ENCODE data around the gene CERS6.

CERS6 gene

DNA sequence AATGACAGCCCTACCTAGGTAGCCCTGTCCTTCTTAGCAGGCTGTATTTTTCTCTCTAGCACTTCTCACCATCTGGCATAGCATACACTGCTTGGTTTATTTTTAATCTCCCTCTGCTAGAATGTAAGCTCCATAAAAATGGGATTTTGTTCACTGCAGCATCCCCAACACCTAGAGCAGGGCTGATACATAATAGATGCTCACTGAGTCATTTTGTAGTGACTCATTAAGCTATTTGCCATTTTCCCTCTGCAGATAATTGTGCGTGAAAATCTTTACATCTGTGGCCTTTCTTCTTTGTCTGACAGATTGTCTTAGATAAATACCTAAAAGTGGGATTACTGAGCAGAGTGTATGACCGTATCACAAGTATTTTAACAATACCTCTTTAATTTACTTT, 82.5 kb downstream of the CERS6 start:
- H3K27ac ChIP-seq, result no peak overlapping the region
- TF ChIP-seq, protein P1, sequence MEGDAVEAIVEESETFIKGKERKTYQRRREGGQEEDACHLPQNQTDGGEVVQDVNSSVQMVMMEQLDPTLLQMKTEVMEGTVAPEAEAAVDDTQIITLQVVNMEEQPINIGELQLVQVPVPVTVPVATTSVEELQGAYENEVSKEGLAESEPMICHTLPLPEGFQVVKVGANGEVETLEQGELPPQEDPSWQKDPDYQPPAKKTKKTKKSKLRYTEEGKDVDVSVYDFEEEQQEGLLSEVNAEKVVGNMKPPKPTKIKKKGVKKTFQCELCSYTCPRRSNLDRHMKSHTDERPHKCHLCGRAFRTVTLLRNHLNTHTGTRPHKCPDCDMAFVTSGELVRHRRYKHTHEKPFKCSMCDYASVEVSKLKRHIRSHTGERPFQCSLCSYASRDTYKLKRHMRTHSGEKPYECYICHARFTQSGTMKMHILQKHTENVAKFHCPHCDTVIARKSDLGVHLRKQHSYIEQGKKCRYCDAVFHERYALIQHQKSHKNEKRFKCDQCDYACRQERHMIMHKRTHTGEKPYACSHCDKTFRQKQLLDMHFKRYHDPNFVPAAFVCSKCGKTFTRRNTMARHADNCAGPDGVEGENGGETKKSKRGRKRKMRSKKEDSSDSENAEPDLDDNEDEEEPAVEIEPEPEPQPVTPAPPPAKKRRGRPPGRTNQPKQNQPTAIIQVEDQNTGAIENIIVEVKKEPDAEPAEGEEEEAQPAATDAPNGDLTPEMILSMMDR (conservative IDR thresholded peaks at IDR 0.05), result no peak
- TF ChIP-seq ZFX (IDR thresholded peaks at IDR 0.05), result no peak

DNA sequence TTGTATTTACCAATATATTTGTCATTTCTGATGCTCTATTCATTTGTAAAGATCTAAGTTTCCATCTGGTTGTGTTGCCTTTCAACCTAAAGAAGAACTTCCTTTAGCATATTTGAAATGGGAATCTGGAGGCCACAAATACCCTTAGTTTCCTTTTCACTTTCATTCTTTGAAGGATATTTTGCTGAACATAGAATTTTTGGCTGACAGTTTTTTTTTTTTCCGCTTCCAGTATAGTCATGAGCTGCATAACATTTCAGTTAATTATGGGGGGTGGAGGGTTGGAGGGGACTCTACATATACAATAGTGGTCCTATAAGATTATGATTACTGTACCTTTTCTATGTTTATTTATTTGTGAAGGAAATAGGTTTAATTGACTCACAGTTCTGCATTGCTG, 83.9 kb downstream of the CERS6 start:
- TF ChIP-seq, protein P1 (conservative IDR thresholded peaks at IDR 0.05), result no peak
- TF ChIP-seq ZFX (IDR thresholded peaks at IDR 0.05), result no peak
- H3K27ac ChIP-seq, result no peak overlapping the region

DNA sequence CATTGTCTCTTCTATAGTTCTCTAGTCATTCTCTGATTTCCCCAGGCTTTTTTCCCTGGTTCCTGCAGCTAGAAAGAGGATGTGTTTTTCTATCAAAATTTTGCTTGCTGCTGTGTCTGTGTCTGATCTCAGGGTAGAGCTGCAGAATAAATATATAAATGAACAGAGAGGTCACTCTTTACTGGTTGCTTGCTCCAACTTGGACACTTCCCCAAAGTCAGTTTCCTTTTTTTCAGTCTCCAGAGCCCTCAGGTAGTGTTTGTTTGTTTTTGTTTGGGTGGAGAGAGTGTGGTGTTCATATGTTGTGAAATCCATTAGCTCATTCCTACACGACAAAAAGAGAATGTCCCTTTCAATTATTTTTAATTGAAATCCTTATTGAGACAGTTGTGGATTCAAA, 85.8 kb downstream of the CERS6 start:
- TF ChIP-seq, protein P1 (conservative IDR thresholded peaks at IDR 0.05), result no peak; the same call in 1 of the 2 replicates
- TF ChIP-seq ZFX (IDR thresholded peaks at IDR 0.05), result no peak

DNA sequence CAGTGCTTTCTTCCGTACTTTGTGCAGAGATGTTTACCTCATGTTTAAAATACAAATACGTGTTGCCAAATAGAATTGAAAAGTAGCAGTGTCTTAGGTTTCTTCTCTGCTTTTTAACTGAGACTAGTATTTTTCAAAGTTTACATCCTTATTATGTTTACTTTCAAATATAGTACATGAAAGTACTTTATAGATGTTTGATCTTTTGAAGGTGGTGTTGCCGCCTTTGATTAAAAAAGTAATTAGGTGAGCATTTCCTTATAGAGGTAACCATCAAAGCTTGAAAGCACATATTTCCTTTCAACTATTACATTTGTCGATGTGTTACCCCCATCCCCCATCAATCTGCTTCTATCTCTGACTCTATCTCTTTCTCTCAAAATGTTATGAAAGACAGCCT, 87.0 kb downstream of the CERS6 start:
- no peak for TF ChIP-seq ZFX (IDR thresholded peaks at IDR 0.05)
- TF ChIP-seq, protein P1 (conservative IDR thresholded peaks at IDR 0.05), result no peak

More for the DNA sequence above, 85.8 kb downstream of the CERS6 start:
- no peak overlapping the region for H3K27ac ChIP-seq

DNA sequence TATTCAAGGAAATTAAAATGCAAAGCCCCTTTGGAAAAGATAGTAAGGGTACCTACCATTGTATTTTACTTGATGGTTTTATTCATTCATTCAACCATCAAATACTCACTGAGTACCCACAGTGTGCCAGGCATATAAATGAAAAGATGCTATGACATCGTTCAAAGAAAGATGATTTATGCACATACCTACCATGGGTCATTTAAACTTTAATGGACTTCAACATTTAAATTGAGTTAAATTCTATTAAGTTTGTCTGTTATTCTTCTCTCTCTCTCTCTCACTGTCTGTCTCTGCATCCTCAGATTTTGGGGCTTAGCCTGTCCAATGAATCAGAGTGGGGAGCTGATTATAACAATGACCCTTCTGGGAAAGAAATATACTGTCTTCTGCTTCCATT, 87.9 kb downstream of the CERS6 start:
- TF ChIP-seq, protein P1 (conservative IDR thresholded peaks at IDR 0.05), result no peak
- TF ChIP-seq ZFX (IDR thresholded peaks at IDR 0.05), result no peak

More for the DNA sequence above, 87.0 kb downstream of the CERS6 start:
- H3K27ac ChIP-seq, result no peak overlapping the region

DNA sequence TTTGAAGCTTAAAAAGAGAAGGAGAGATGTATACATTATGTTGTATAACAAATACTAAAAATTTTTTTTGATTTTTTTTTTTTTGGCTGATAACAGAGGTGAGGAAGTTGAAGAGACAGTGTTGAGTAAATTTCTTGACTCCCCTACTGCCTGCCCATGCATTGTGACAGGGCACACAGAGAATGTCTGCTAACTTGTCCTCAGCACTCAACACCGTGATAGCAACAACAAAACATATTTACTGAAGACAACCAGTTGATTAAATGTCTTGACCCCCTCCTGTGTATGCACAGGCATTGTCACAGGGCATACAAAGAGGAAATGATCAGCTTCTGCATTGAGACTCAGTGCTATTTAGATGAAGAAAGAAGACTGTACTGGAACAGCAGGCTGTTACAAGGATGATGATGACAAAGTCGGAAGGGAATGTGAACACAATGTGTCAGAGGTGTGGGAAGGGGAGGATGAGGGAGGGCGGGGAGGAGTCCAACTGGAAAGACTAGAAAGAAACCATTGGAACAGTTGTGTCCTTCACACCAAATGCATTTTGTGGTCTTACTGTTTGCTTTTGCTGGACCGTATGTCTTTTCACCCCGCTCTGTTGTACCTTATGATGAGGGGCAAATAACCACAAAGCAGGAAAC, 89.5 kb downstream of the CERS6 start:
- no peak for TF ChIP-seq ZFX (IDR thresholded peaks at IDR 0.05)
- TF ChIP-seq, protein P1 (conservative IDR thresholded peaks at IDR 0.05), result no peak
- H3K27ac ChIP-seq, result no peak overlapping the region

More for the DNA sequence above, 87.9 kb downstream of the CERS6 start:
- H3K27ac ChIP-seq, result no peak overlapping the region

DNA sequence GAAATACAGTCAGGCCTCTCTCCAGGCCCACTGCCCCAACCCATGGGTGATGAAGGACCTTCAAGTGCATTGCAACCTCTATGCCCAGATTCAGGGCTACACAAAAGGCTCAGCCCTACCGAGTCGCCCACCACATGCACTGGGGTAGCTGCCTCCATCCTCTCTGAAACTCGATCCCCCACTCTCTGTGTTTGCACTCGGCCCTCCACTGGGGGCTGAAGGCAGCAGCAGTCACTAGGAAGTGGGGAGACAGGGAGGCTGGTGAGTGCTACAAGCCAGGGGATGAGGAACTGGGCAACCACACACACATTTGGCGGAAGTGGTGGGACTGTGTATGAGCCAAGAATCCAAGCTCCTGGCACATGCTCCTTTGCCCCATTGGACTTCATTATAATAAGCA, 94.6 kb downstream of the CERS6 start:
- no peak overlapping the region for H3K27ac ChIP-seq
- no peak for TF ChIP-seq ZFX (IDR thresholded peaks at IDR 0.05)
- TF ChIP-seq, protein P1 (conservative IDR thresholded peaks at IDR 0.05), result no peak
